Measurements from ENCODE around the gene TPR.

- TF ChIP-seq CTCF (IDR thresholded peaks at IDR 0.05), result no peak
- no peak for TF ChIP-seq EZH2 (IDR thresholded peaks at IDR 0.05)
- TF ChIP-seq EZH2phosphoT487 (IDR thresholded peaks at IDR 0.05), result no peak
Measured at GRCh38 chr1:186307445-186307844, 67.6 kb downstream of the TPR start.
